Mammary epithelial cell (primary cell): ENCODE data around the gene OR9A4.

Experiments
- CTCF ChIP-seq, 2 donors: IDR thresholded peaks in 1 of 2; conservative IDR thresholded peaks in 1 of 2; 2 replicates each; pipeline ENCODE4 v1.5.1; 2011 to 2012; ENCODE audit warnings: inconsistent platforms in 2 of 2, low read length in 2 of 2, mild to moderate bottlenecking in 2 of 2, control low read depth in 1 of 2, low read depth in 1 of 2; ENCODE audit not compliant: insufficient read depth in 1 of 2; ENCODE audit errors: extremely low read depth in 1 of 2
- EZH2 ChIP-seq: IDR thresholded peaks from 2 replicates; pipeline ENCODE4 v1.6.1; 2012; ENCODE audit warnings: low read length, inconsistent platforms, borderline replicate concordance

DNA sequence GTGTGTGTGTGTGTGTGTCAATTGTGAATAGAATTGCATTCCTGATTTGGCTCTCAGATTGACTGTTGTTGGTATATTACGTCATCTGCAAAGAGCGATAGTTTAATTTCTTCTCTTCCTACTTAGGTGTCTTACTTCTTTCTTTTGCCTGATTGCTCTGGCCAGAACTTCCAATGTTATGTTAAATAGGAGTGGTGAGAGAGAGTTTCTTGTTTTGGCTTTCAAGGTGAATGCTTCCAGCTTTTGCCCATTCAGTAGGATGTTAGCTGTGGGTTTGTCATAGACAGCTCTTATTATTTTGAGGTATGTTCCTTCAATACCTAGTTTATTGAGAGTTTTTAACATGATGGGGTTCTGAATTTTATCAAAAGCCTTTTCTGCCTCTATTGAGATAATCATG, 40.7 kb upstream of the OR9A4 start:
- TF ChIP-seq CTCF (conservative IDR thresholded peaks at IDR 0.05 in 1 of 2, IDR thresholded peaks at IDR 0.05 in 1 of 2; ENCODE audit: extremely low read depth in 1 of 2, insufficient read depth in 1 of 2, low read depth in 1 of 2, low read length in 2 of 2), result no peak
- TF ChIP-seq EZH2, result no peak
